Neutrophil (primary cell): ENCODE data around the gene TOMM40.
"Not testable (repeated sequence)": the region's sequence is repeated elsewhere in the genome, so short reads cannot be mapped to it uniquely, and the experiment has no call there.

Experiments
- H3K27ac ChIP-seq: fragments of 200-600 bp; sonication (generic); 2 replicates; pipeline ENCODE4 v1.5.1; 2016; ENCODE audit warnings: mild to moderate bottlenecking, moderate library complexity
- H3K27me3 ChIP-seq: fragments of 200-600 bp; sonication (generic); 2 replicates; pipeline ENCODE4 v1.6.0; 2016; ENCODE audit warnings: mild to moderate bottlenecking
- H3K36me3 ChIP-seq: fragments of 200-600 bp; sonication (generic); 2 replicates; pipeline ENCODE4 v1.5.1; 2017
- H3K4me1 ChIP-seq, 2 experiments: fragments of 200-600 bp in 1 of 2; sonication (generic) in 1 of 2; 1 replicate in 1 of 2; 2 replicates in 1 of 2; pipeline versions ENCODE4 v1.5.1 to v1.6.1; 2013 to 2016; ENCODE audit warnings: low read depth in 1 of 2, low read length in 1 of 2, mild to moderate bottlenecking in 1 of 2, moderate library complexity in 1 of 2; ENCODE audit not compliant: control insufficient read depth in 1 of 2, insufficient read depth in 1 of 2
- H3K4me3 ChIP-seq, 2 experiments: fragments of 200-600 bp in 1 of 2; sonication (generic) in 1 of 2; 1 replicate in 1 of 2; 2 replicates in 1 of 2; pipeline ENCODE4 v1.5.1; 2013 to 2016; ENCODE audit warnings: low read depth in 1 of 2, low read length in 1 of 2, mild to moderate bottlenecking in 1 of 2, moderate library complexity in 1 of 2
- H3K9me3 ChIP-seq: fragments of 200-600 bp; sonication (generic); 2 replicates; pipeline ENCODE4 v1.5.1; 2016
- CTCF ChIP-seq: fragments of 200-600 bp; sonication (generic); IDR thresholded peaks from 2 replicates; pipeline ENCODE4 v1.5.1; 2016; ENCODE audit warnings: antibody characterized with exemption

The TOMM40 gene

GRCh38 chr19:44925114-44925891 lies 34.2 kb downstream of the TOMM40 start:
- no peaks in the 10 kb centered on the region for H3K27me3 ChIP-seq
- no peaks in the 10 kb centered on the region for H3K9me3 ChIP-seq
- H3K27ac ChIP-seq, result no peak overlapping the region
- no peaks in the 10 kb centered on the region for H3K36me3 ChIP-seq
- no peak overlapping the region for H3K4me3 ChIP-seq
- no peak for TF ChIP-seq CTCF
- H3K4me1 ChIP-seq, result peaks cover 7 to 15% of the 10 kb centered on the region in 2 experiments

- peaks cover 7 to 15% of the 10 kb centered on the region in 2 experiments for H3K4me1 ChIP-seq
- not testable (repeated sequence) for H3K27ac ChIP-seq, H3K36me3 ChIP-seq, H3K27me3 ChIP-seq, H3K4me3 ChIP-seq, H3K9me3 ChIP-seq
These were observed 35.4 kb downstream of the TOMM40 start for GRCh38 chr19:44926245-44927077.

- H3K4me1 ChIP-seq, result peaks cover 7 to 15% of the 10 kb centered on the region in 2 experiments
- H3K9me3 ChIP-seq, result no peaks in the 10 kb centered on the region
- no peaks in the 10 kb centered on the region for H3K27me3 ChIP-seq
- H3K36me3 ChIP-seq, result no peaks in the 10 kb centered on the region
- H3K27ac ChIP-seq, result no peak overlapping the region
- no peak for TF ChIP-seq CTCF
- H3K4me3 ChIP-seq, result no peak overlapping the region
These were observed 36.7 kb downstream of the TOMM40 start for GRCh38 chr19:44927746-44928145.

GRCh38 chr19:44930088-44930487 lies 39.0 kb downstream of the TOMM40 start:
- Histone ChIP-seq H3K9me3 (no peaks in the 10 kb centered on the region), H3K4me3 (no peak overlapping the region), H3K36me3 (no peaks in the 10 kb centered on the region), H3K4me1 (peaks cover 6 to 15% of the 10 kb centered on the region in 2 experiments), H3K27ac (no peak overlapping the region), H3K27me3 (no peaks in the 10 kb centered on the region)
- TF ChIP-seq CTCF, result no peak

- TF ChIP-seq CTCF, result no peak
- no peak overlapping the region for H3K27ac ChIP-seq
- H3K9me3 ChIP-seq, result no peaks in the 10 kb centered on the region
- peaks cover 0 to 7% of the 10 kb centered on the region in 2 experiments for H3K4me1 ChIP-seq
- no peaks in the 10 kb centered on the region for H3K36me3 ChIP-seq
- no peak overlapping the region for H3K4me3 ChIP-seq
- no peaks in the 10 kb centered on the region for H3K27me3 ChIP-seq
These were observed 40.5 kb downstream of the TOMM40 start for GRCh38 chr19:44931541-44931940.

GRCh38 chr19:44939668-44940067 lies 48.6 kb downstream of the TOMM40 start:
- Histone ChIP-seq H3K27ac (no peak overlapping the region), H3K27me3 (no peaks in the 10 kb centered on the region), H3K36me3 (no peaks in the 10 kb centered on the region), H3K4me3 (no peak overlapping the region), H3K9me3 (no peaks in the 10 kb centered on the region), H3K4me1 (no peaks in the 10 kb centered on the region)
- no peak for TF ChIP-seq CTCF
